Sigmoid colon (tissue), 4 donors: ENCODE data around the gene ZFP36.

ENCODE experiments used
- EP300 ChIP-seq, 4 donors: sonication (generic); formaldehyde crosslinking; IDR thresholded peaks; one replicate each; pipeline ENCODE4 v1.6.1; 2017; ENCODE audit warnings: antibody characterized with exemption in 4 of 4
- POLR2A ChIP-seq, 2 donors: fragments of 450-650 bp; IDR thresholded peaks; one replicate each; pipeline ENCODE4 v1.6.1; 2016; ENCODE audit warnings: antibody characterized with exemption in 2 of 2, mild to moderate bottlenecking in 2 of 2, moderate library complexity in 2 of 2
- POLR2AphosphoS5 ChIP-seq, 4 donors: sonication (generic); formaldehyde crosslinking; IDR thresholded peaks; one replicate each; pipeline ENCODE4 v1.6.1; 2017; ENCODE audit warnings: antibody characterized with exemption in 4 of 4
- TF ChIP-seq, protein P1 (sequence below), 4 experiments: fragments of 450-650 bp in 3 of 4; fragments of 200-600 bp in 1 of 4; IDR thresholded peaks; one replicate each; pipeline ENCODE4 v1.5.1; 2016 to 2019; ENCODE audit warnings: antibody characterized with exemption in 4 of 4, mild to moderate bottlenecking in 3 of 4, moderate library complexity in 2 of 4

- TF ChIP-seq EP300 (IDR thresholded peaks at IDR 0.05) (no peak), POLR2A (IDR thresholded peaks at IDR 0.05) (no peak), POLR2AphosphoS5 (IDR thresholded peaks at IDR 0.05) (no peak)
- TF ChIP-seq, protein P1, sequence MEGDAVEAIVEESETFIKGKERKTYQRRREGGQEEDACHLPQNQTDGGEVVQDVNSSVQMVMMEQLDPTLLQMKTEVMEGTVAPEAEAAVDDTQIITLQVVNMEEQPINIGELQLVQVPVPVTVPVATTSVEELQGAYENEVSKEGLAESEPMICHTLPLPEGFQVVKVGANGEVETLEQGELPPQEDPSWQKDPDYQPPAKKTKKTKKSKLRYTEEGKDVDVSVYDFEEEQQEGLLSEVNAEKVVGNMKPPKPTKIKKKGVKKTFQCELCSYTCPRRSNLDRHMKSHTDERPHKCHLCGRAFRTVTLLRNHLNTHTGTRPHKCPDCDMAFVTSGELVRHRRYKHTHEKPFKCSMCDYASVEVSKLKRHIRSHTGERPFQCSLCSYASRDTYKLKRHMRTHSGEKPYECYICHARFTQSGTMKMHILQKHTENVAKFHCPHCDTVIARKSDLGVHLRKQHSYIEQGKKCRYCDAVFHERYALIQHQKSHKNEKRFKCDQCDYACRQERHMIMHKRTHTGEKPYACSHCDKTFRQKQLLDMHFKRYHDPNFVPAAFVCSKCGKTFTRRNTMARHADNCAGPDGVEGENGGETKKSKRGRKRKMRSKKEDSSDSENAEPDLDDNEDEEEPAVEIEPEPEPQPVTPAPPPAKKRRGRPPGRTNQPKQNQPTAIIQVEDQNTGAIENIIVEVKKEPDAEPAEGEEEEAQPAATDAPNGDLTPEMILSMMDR (IDR thresholded peaks at IDR 0.05) = no peak
Measured at GRCh38 chr19:39377373-39378362, 29.0 kb upstream of the ZFP36 start.
